HCT116 (cell line): ENCODE measurements around the gene UBAP1L.

ENCODE experiments used
- POLR2A ChIP-seq: IDR thresholded peaks from 2 replicates; pipeline ENCODE4 v1.7.0; 2011; ENCODE audit warnings: borderline replicate concordance; ENCODE audit not compliant: insufficient read depth, insufficient read length; ENCODE audit errors: extremely low read depth
- SRF ChIP-seq: IDR thresholded peaks from 2 replicates; pipeline ENCODE4 v1.6.1; 2012; ENCODE audit warnings: low read depth
- ZBTB33 ChIP-seq: IDR thresholded peaks from 2 replicates; pipeline ENCODE4 v1.6.1; 2011; ENCODE audit warnings: mild to moderate bottlenecking, low read length, moderate library complexity; ENCODE audit not compliant: insufficient replicate concordance; ENCODE audit errors: extremely low read depth

DNA sequence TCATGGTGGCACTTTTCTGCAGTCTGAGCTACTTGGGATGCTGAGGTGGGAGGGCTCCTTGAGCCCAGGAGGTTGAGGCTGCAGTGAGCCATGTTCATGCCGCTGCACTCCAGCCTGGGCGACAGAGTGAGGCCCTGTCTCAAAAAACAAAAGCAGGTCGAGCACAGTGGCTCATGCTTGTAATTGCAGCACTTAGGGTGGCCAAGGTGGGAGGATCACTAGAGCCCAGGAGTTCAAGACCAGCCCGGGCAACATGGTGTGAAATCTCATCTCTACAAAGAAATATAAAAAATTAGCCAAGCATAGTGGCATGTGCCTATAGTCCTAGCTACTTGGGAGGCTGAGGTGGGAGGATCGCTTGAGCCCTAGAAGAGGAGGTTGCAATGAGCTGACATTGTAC lies 10.0 kb downstream of the UBAP1L start:
- TF ChIP-seq ZBTB33 (no peak), POLR2A (no peak), SRF (no peak)
